NOMO-1 treated with dmso at 0.1 percent for 144 hours (cell line): ENCODE results near the gene INTS3.
"Not testable (repeated sequence)": the region's sequence is repeated elsewhere in the genome, so short reads cannot be mapped to it uniquely, and the experiment has no call there.

Source experiments
- DNase-seq: peaks from one replicate; lab custom pipeline; 2025; ENCODE audit not compliant: unreplicated experiment; lab: John Stamatoyannopoulos, UW

INTS3 gene

GRCh38 chr1:153698923-153699714, 28.7 kb upstream of the INTS3 start:
- no peak for DNase-seq

GRCh38 chr1:153699768-153700167, 28.1 kb upstream of the INTS3 start:
- no peak for DNase-seq

- DNase-seq = no peak
Observed at GRCh38 chr1:153705484-153705883, 22.4 kb upstream of the INTS3 start.

GRCh38 chr1:153711026-153711425, 16.8 kb upstream of the INTS3 start:
- no peak for DNase-seq

GRCh38 chr1:153716211-153716610, 11.6 kb upstream of the INTS3 start:
- DNase-seq = not testable (repeated sequence)

- DNase-seq = no peak
Observed at GRCh38 chr1:153717330-153717729, 10.5 kb upstream of the INTS3 start.

- no peak for DNase-seq
Observed at GRCh38 chr1:153723687-153724086, 4.2 kb upstream of the INTS3 start.

GRCh38 chr1:153724634-153725033, 3.2 kb upstream of the INTS3 start:
- DNase-seq = not testable (repeated sequence)

- DNase-seq = no peak
Observed at GRCh38 chr1:153728305-153729066, 636 bp downstream of the INTS3 start.

- DNase-seq = no peak
Observed at GRCh38 chr1:153730468-153730988, 2.7 kb downstream of the INTS3 start.

GRCh38 chr1:153733970-153734369, 6.1 kb downstream of the INTS3 start:
- DNase-seq = no peak

GRCh38 chr1:153734396-153735089, 6.7 kb downstream of the INTS3 start:
- peak; percentile 51 for DNase-seq

GRCh38 chr1:153735090-153735420, 7.2 kb downstream of the INTS3 start:
- no peak for DNase-seq

- no peak for DNase-seq
Observed at GRCh38 chr1:153741986-153742385, 14.1 kb downstream of the INTS3 start.

GRCh38 chr1:153742411-153743142, 14.7 kb downstream of the INTS3 start:
- peak; percentile 11 for DNase-seq

- DNase-seq = no peak
Observed at GRCh38 chr1:153745417-153745816, 17.6 kb downstream of the INTS3 start.

- DNase-seq = no peak
Observed at GRCh38 chr1:153746174-153746573, 18.3 kb downstream of the INTS3 start.

- DNase-seq = no peak
Observed at GRCh38 chr1:153748903-153749302, 21.1 kb downstream of the INTS3 start.

- peak; percentile 63 for DNase-seq
Observed at GRCh38 chr1:153749408-153750005, 21.7 kb downstream of the INTS3 start.
